ENCODE data around the gene ADARB1.

The ADARB1 gene

GRCh38 chr21:45122432-45123132, 48.2 kb downstream of the ADARB1 start:
- peak overlapping the region; percentile 92 for H3K27ac ChIP-seq
- TF ChIP-seq CTCF (conservative IDR thresholded peaks at IDR 0.05), result no peak

GRCh38 chr21:45123440-45123839, 49.1 kb downstream of the ADARB1 start:
- no peak for TF ChIP-seq CTCF (conservative IDR thresholded peaks at IDR 0.05)
- H3K27ac ChIP-seq, result peak overlapping the region; percentile 92

GRCh38 chr21:45124596-45124995, 50.2 kb downstream of the ADARB1 start:
- H3K27ac ChIP-seq, result peak overlapping the region; percentile 92
- TF ChIP-seq CTCF (conservative IDR thresholded peaks at IDR 0.05), result no peak

GRCh38 chr21:45125357-45125756, 51.0 kb downstream of the ADARB1 start:
- no peak overlapping the region for H3K27ac ChIP-seq
- TF ChIP-seq CTCF (conservative IDR thresholded peaks at IDR 0.05), result no peak

- no peak overlapping the region for H3K27ac ChIP-seq
- no peak for TF ChIP-seq CTCF (conservative IDR thresholded peaks at IDR 0.05)
These were observed 51.8 kb downstream of the ADARB1 start for GRCh38 chr21:45126204-45126626.

- no peak for TF ChIP-seq CTCF (conservative IDR thresholded peaks at IDR 0.05)
- no peak overlapping the region for H3K27ac ChIP-seq
These were observed 52.6 kb downstream of the ADARB1 start for GRCh38 chr21:45126983-45127382.

- no peak for TF ChIP-seq CTCF (conservative IDR thresholded peaks at IDR 0.05)
- peak overlapping the region; percentile 43 for H3K27ac ChIP-seq
These were observed 53.6 kb downstream of the ADARB1 start for GRCh38 chr21:45127937-45128336.

Data from VCaP (cell line).